Testis (tissue), 3 donors: ENCODE measurements around the gene EBP. TPM values are rescaled to one million over a fixed set of nuclear protein-coding genes. Genes with fewer than 3 reads are reported as not detected.

Experiments
- DNase-seq: peaks from one replicate; pipeline ENCODE4 v3.0.0-alpha.2; 2019
- H3K27ac ChIP-seq, 2 donors: fragments of 200-600 bp; sonication (generic); one replicate each; pipeline ENCODE4 v1.5.1; 2019
- H3K27me3 ChIP-seq: fragments of 200-600 bp; sonication (generic); one replicate; pipeline ENCODE4 v1.5.1; 2019
- H3K36me3 ChIP-seq: fragments of 200-600 bp; sonication (generic); one replicate; pipeline ENCODE4 v1.5.1; 2017; ENCODE audit warnings: low read depth; ENCODE audit errors: missing control alignments
- H3K4me1 ChIP-seq: fragments of 200-600 bp; sonication (generic); one replicate; pipeline ENCODE4 v1.5.1; 2019
- H3K4me3 ChIP-seq, 2 donors: fragments of 200-600 bp; sonication (generic); one replicate each; pipeline ENCODE4 v1.5.1; 2017 to 2019
- H3K9me3 ChIP-seq: fragments of 200-600 bp; sonication (generic); one replicate; pipeline ENCODE4 v1.5.1; 2017
- POLR2A ChIP-seq: fragments of 450-650 bp; IDR thresholded peaks from one replicate; pipeline ENCODE4 v1.6.1; 2017; ENCODE audit warnings: antibody characterized with exemption, mild to moderate bottlenecking, moderate library complexity
- WGBS, 2 donors: methylation state at CpG; one replicate each; pipeline ENCODE4 v1.1.5; 2018; 5-methylcytosine and 5-hydroxymethylcytosine counted together
- intact Hi-C: fragments of 100-400 bp; cut with DNase I; formaldehyde crosslinking; loops from one replicate; pipeline ENCODE4 v1.15.1; 2023; ENCODE audit warnings: low total_unique reads
- polyA plus RNA-seq: library from polyadenylated mRNA; stranded (reverse); fragments of 350-450 nt; fragmentation: Illumina TruSeq; extraction: RNeasy Lipid Tissue Mini Kit (QIAGEN cat#74804); gene quantifications from one replicate; pipeline ENCODE4 v1.2.3, GENCODE V29; 2014; ENCODE audit warnings: low read depth, low replicate concordance; ENCODE audit not compliant: insufficient read depth
- total RNA-seq, 2 donors: library from RNA; depleted of rRNA; stranded (reverse); fragments of >200 nt; gene quantifications; one replicate each; pipeline ENCODE4 v1.2.3, GENCODE V29; 2016
- TF ChIP-seq, protein P1 (sequence below), 3 experiments: fragments of 450-650 bp in 2 of 3; fragments of 200-600 bp in 1 of 3; sonication (generic) in 1 of 3; IDR thresholded peaks; one replicate each; pipeline ENCODE4 v1.5.1; 2016 to 2019; ENCODE audit warnings: antibody characterized with exemption in 3 of 3, mild to moderate bottlenecking in 2 of 3, moderate library complexity in 1 of 3

Gene EBP
- total and polyA plus RNA-seq, 3 donors from 2014 or later = 30.4 to 61.0 (median 48.8) TPM

DNA sequence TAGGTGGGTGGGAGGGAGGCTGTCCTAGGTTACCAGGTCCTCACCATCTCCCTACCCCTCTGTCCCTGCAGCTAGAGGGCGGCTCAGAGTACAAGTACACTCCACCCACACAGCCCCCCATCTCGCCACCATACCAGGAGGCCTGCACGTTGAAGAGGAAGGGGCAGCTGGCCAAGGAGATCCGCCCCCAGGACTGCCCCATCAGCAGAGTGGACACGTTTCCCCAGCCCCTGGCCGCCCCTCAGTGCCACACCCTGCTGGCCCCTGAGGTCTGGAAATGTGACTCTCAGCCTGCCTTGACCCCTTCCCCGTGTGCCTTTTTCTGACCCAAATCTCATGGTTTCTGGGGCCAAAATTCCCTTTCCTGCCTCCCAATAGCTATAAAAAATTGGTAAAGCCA lies 39.1 kb upstream of the EBP start:
- no peak overlapping the region for H3K4me3 ChIP-seq
- H3K4me1 ChIP-seq = no peaks in the 10 kb centered on the region
- H3K9me3 ChIP-seq = no peaks in the 10 kb centered on the region
- TF ChIP-seq, protein P1, sequence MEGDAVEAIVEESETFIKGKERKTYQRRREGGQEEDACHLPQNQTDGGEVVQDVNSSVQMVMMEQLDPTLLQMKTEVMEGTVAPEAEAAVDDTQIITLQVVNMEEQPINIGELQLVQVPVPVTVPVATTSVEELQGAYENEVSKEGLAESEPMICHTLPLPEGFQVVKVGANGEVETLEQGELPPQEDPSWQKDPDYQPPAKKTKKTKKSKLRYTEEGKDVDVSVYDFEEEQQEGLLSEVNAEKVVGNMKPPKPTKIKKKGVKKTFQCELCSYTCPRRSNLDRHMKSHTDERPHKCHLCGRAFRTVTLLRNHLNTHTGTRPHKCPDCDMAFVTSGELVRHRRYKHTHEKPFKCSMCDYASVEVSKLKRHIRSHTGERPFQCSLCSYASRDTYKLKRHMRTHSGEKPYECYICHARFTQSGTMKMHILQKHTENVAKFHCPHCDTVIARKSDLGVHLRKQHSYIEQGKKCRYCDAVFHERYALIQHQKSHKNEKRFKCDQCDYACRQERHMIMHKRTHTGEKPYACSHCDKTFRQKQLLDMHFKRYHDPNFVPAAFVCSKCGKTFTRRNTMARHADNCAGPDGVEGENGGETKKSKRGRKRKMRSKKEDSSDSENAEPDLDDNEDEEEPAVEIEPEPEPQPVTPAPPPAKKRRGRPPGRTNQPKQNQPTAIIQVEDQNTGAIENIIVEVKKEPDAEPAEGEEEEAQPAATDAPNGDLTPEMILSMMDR (IDR thresholded peaks at IDR 0.05) = no peak
- no peak for TF ChIP-seq POLR2A
- intact Hi-C loops = no loop called here
- no peak for DNase-seq
- no peaks in the 10 kb centered on the region for H3K36me3 ChIP-seq
- 27 to 71% methylated on average over 1 to 3 of the region's 7 CpGs for WGBS, 2 donors
- H3K27me3 ChIP-seq = no peaks in the 10 kb centered on the region
- H3K27ac ChIP-seq = no peak overlapping the region

DNA sequence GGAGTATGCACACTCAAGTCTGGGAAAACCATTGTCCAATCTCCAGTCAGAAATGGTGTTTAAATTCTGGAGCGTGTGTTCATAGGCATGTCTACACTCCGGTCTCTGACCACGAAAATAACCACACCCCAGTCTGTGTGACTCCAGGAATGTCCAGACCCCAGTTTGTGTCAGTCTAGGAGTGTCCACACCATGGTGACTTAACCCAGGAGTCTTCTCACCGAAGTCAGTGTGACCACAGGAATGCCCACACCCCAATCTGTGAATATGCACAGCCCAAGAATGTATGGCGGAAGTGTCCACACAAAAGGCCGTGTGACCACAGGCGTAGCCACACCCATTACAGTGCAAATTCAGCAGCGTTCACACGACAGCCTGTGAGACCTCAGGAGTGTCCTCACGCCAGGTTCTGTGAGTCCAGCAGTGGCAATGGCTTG lies 34.2 kb upstream of the EBP start:
- H3K4me3 ChIP-seq = no peak overlapping the region
- no peaks in the 10 kb centered on the region for H3K9me3 ChIP-seq
- 81 to 90% methylated on average over 9 to 10 of the region's 10 CpGs for WGBS, 2 donors
- intact Hi-C loops = no loop called here
- TF ChIP-seq, protein P1 (IDR thresholded peaks at IDR 0.05) = no peak
- no peak for TF ChIP-seq POLR2A
- H3K27me3 ChIP-seq = no peaks in the 10 kb centered on the region
- no peak overlapping the region for H3K27ac ChIP-seq
- no peak for DNase-seq
- no peaks in the 10 kb centered on the region for H3K36me3 ChIP-seq
- H3K4me1 ChIP-seq = no peaks in the 10 kb centered on the region

DNA sequence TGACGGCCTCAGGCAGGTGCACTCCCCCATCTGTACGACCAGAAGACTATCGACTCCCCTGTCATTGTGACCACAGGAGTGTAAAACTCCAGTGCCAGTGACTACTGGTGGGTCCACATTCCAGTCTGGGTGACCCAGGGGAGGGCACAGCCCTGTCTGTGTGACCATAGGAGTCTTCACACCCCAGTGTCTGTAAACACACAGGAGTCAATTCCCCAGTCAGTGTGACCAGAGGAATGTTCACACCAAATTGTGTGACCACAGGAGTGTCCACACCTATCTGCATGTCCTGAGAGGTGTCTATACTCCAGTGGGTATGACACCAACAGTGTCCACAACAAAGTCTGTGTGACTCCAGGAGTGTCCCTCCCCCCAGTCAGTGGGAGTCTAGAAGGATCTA lies 33.6 kb upstream of the EBP start:
- Histone ChIP-seq H3K4me1 (no peaks in the 10 kb centered on the region), H3K27me3 (no peaks in the 10 kb centered on the region), H3K4me3 (no peak overlapping the region), H3K27ac (no peak overlapping the region), H3K36me3 (no peaks in the 10 kb centered on the region), H3K9me3 (no peaks in the 10 kb centered on the region)
- TF ChIP-seq, protein P1 (IDR thresholded peaks at IDR 0.05) = no peak
- no peak for TF ChIP-seq POLR2A
- DNase-seq = no peak
- intact Hi-C loops = no loop called here
- 100% methylated on average over 1 to 3 of the region's 3 CpGs for WGBS, 2 donors

DNA sequence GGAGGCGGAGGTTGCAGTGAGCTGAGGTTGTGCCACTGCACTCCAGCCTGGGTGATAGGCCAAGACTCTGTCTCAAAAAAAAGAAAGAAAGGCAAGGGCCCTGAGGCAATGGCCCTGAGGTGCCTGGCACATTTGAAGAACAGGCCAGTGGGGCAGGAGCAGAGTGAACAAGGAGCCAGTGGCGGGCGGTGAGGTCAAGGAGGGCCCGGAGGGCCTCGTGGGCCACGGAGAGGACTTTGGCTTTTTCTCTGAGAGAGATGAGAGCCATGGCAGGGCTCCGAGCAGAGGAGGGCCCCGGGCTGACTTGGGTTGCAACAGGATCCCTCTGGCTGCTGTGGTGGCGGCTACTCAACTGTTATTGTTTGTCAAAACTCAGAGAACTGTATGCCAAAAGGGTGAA lies 32.3 kb upstream of the EBP start:
- TF ChIP-seq, protein P1 (IDR thresholded peaks at IDR 0.05) = no peak
- TF ChIP-seq POLR2A = no peak
- no peaks in the 10 kb centered on the region for H3K9me3 ChIP-seq
- H3K4me3 ChIP-seq = no peak overlapping the region
- 90 to 91% methylated on average over 9 of the region's 9 CpGs for WGBS, 2 donors
- H3K36me3 ChIP-seq = no peaks in the 10 kb centered on the region
- no peak for DNase-seq
- H3K27me3 ChIP-seq = no peaks in the 10 kb centered on the region
- intact Hi-C loops = no loop called here
- no peak overlapping the region for H3K27ac ChIP-seq
- no peaks in the 10 kb centered on the region for H3K4me1 ChIP-seq

DNA sequence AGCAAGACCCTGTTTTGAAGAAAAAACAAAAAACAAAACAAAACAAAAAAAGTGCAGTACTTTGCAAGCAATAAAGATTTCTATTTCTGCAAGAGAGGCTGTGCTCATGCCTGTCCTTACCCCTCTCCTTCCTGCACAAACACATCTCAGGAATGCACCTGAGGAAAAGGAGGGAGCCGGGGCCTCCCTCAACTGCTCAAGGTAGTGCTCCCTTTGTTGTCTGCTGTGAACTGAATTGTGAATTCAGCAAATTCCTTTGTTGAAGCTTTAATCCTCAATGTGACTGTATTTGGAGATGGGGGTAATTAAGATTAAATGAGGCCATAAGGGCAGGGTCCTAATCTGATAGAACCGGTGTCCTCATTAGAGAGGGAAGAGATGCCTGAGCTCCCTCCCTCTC lies 31.7 kb upstream of the EBP start:
- no peaks in the 10 kb centered on the region for H3K36me3 ChIP-seq
- 65 to 73% methylated on average over 2 of the region's 2 CpGs for WGBS, 2 donors
- H3K4me3 ChIP-seq = no peak overlapping the region
- intact Hi-C loops = no loop called here
- TF ChIP-seq, protein P1 (IDR thresholded peaks at IDR 0.05) = no peak
- TF ChIP-seq POLR2A = no peak
- no peaks in the 10 kb centered on the region for H3K9me3 ChIP-seq
- H3K4me1 ChIP-seq = no peaks in the 10 kb centered on the region
- no peaks in the 10 kb centered on the region for H3K27me3 ChIP-seq
- H3K27ac ChIP-seq = no peak overlapping the region
- DNase-seq = no peak
